Stimulated activated CD4-positive, alpha-beta T cell treated with anti-CD3 and anti-CD28 coated beads, Interleukin-1b, Interleukin-23, amount 100 ng/mL, for 4 hours (primary cell): ENCODE measurements around the gene LSM14B.
A peak's percentile ranks its signal among the peaks of the same experiment; 100 is the strongest.

Experiments used
- DNase-seq, 2 donors: peaks; one replicate each; pipeline ENCODE4 v3.0.0-alpha.2; 2020; ENCODE audit warnings: low read depth in 2 of 2

The LSM14B gene

GRCh38 chr20:62182469-62183425 is 60.5 kb downstream of the LSM14B start, which contains the start of gene MTG2:
Gene MTG2, plus strand, starts transcription at chr20:62183028. Its CDS starts 10,393 bp downstream, at chr20:62193421.
- peak; percentile 87 to 89 for DNase-seq

- no peak for DNase-seq
Measured at GRCh38 chr20:62183426-62184142, 61.3 kb downstream of the LSM14B start.
